Sigmoid colon (tissue), 4 donors: ENCODE results near the gene RALGDS.

Experiments
- CTCF ChIP-seq, 4 experiments: fragments of 450-650 bp in 3 of 4; fragments of 200-600 bp in 1 of 4; IDR thresholded peaks; one replicate each; pipeline ENCODE4 v1.5.1; 2016 to 2019; ENCODE audit warnings: antibody characterized with exemption in 4 of 4, mild to moderate bottlenecking in 3 of 4, moderate library complexity in 2 of 4
- POLR2AphosphoS5 ChIP-seq, 4 donors: sonication (generic); formaldehyde crosslinking; IDR thresholded peaks; one replicate each; pipeline ENCODE4 v1.6.1; 2017; ENCODE audit warnings: antibody characterized with exemption in 4 of 4

- no peak for TF ChIP-seq CTCF (IDR thresholded peaks at IDR 0.05)
- no peak for TF ChIP-seq POLR2AphosphoS5 (IDR thresholded peaks at IDR 0.05)
These were observed 41.9 kb upstream of the RALGDS start for GRCh38 chr9:133162861-133163503.
